Measurements from ENCODE around the gene DLX1. TPM values are rescaled to one million over a fixed set of nuclear protein-coding genes. Genes with fewer than 3 reads are reported as not detected.
"Not testable (repeated sequence)": the region's sequence is repeated elsewhere in the genome, so short reads cannot be mapped to it uniquely, and the experiment has no call there.

DLX1 gene
- total RNA-seq, 2 experiments from 2014 or later = not detected

GRCh38 chr2:172109256-172109987 is 24.1 kb downstream of the DLX1 start:
- Mint-ChIP-seq H3K27ac (no peak overlapping the region), H3K4me1 (peaks cover 22% of the 10 kb centered on the region), H3K27me3 (peaks cover 63% of the 10 kb centered on the region), H3K36me3 (no peaks in the 10 kb centered on the region), H3K9me3 (ENCODE audit: low read depth) (no peaks in the 10 kb centered on the region), H3K4me3 (no peak overlapping the region)
- ATAC-seq = no peak
- CTCF ChIA-PET = interaction anchor here (3.9 kb wide), 1 partner anchor 22 kb away, joined by 20 read pairs; no protein-coding TSS in a partner anchor
- DNase-seq = no peak

- DNase-seq (no peak), ATAC-seq (no peak)
- Mint-ChIP-seq H3K27me3 (peaks cover 61% of the 10 kb centered on the region), H3K9me3 (ENCODE audit: low read depth) (no peaks in the 10 kb centered on the region), H3K4me3 (no peak overlapping the region), H3K27ac (no peak overlapping the region), H3K4me1 (peaks cover 20% of the 10 kb centered on the region), H3K36me3 (no peaks in the 10 kb centered on the region)
- CTCF ChIA-PET = no interaction called here
Observed at GRCh38 chr2:172109988-172110811, 24.9 kb downstream of the DLX1 start.

- DNase-seq (no peak), ATAC-seq (no peak)
- CTCF ChIA-PET = interaction anchor here (1.4 to 5.0 kb wide), 5 partner anchors 9 to 348 kb away, joined by 3 to 28 read pairs (median 5); partner anchors contain the start of gene DLX2
- no peaks in the 10 kb centered on the region for H3K9me3 Mint-ChIP-seq (ENCODE audit: low read depth)
- no peaks in the 10 kb centered on the region for H3K36me3 Mint-ChIP-seq
- H3K27me3 Mint-ChIP-seq = peaks cover 32% of the 10 kb centered on the region
- H3K4me3 Mint-ChIP-seq = no peak overlapping the region
- H3K27ac Mint-ChIP-seq = no peak overlapping the region
- H3K4me1 Mint-ChIP-seq = no peaks in the 10 kb centered on the region
Observed at GRCh38 chr2:172113617-172114016, 28.3 kb downstream of the DLX1 start.

- not testable (repeated sequence) for H3K27ac Mint-ChIP-seq; DNase-seq; ATAC-seq; H3K4me1 Mint-ChIP-seq; H3K4me3 Mint-ChIP-seq; H3K36me3 Mint-ChIP-seq; H3K9me3 Mint-ChIP-seq (ENCODE audit: low read depth)
- peaks cover 35% of the 10 kb centered on the region for H3K27me3 Mint-ChIP-seq
- CTCF ChIA-PET = interaction anchor here (1.4 to 5.0 kb wide), 4 partner anchors 10 to 347 kb away, joined by 4 to 28 read pairs (median 5); partner anchors contain the start of gene DLX2
Observed at GRCh38 chr2:172114176-172114575, 28.9 kb downstream of the DLX1 start.

- H3K27me3 Mint-ChIP-seq = peaks cover 31% of the 10 kb centered on the region
- no peaks in the 10 kb centered on the region for H3K36me3 Mint-ChIP-seq
- DNase-seq (no peak), ATAC-seq (no peak)
- no peak overlapping the region for H3K27ac Mint-ChIP-seq
- H3K4me1 Mint-ChIP-seq = no peaks in the 10 kb centered on the region
- H3K4me3 Mint-ChIP-seq = no peak overlapping the region
- CTCF ChIA-PET = interaction anchor here (1.4 to 5.0 kb wide), 2 partner anchors 12 kb away, joined by 5 to 28 read pairs; partner anchors contain the start of gene DLX2
- no peaks in the 10 kb centered on the region for H3K9me3 Mint-ChIP-seq (ENCODE audit: low read depth)
Observed at GRCh38 chr2:172114579-172114978, 29.3 kb downstream of the DLX1 start.

- Mint-ChIP-seq H3K36me3 (no peaks in the 10 kb centered on the region), H3K4me1 (no peaks in the 10 kb centered on the region), H3K9me3 (ENCODE audit: low read depth) (no peaks in the 10 kb centered on the region), H3K27me3 (peaks cover 32% of the 10 kb centered on the region), H3K4me3 (no peak overlapping the region), H3K27ac (no peak overlapping the region)
- DNase-seq (no peak), ATAC-seq (no peak)
- CTCF ChIA-PET = interaction anchor here (5.0 kb wide), 1 partner anchor 11 kb away, joined by 28 read pairs; no protein-coding TSS in a partner anchor
Observed at GRCh38 chr2:172116107-172116506, 30.8 kb downstream of the DLX1 start.

- H3K4me1 Mint-ChIP-seq = no peaks in the 10 kb centered on the region
- no peaks in the 10 kb centered on the region for H3K9me3 Mint-ChIP-seq (ENCODE audit: low read depth)
- H3K36me3 Mint-ChIP-seq = no peaks in the 10 kb centered on the region
- DNase-seq = no peak
- CTCF ChIA-PET = interaction anchor here (1.0 to 2.2 kb wide), 3 partner anchors 8 to 12 kb away, joined by 4 to 10 read pairs (median 6); no protein-coding TSS in a partner anchor
- ATAC-seq = no peak
- H3K27ac Mint-ChIP-seq = no peak overlapping the region
- H3K4me3 Mint-ChIP-seq = no peak overlapping the region
- H3K27me3 Mint-ChIP-seq = peaks cover 25% of the 10 kb centered on the region
Observed at GRCh38 chr2:172119089-172119488, 33.8 kb downstream of the DLX1 start.

- no peak for ATAC-seq
- Mint-ChIP-seq H3K4me3 (no peak overlapping the region), H3K27me3 (peaks cover 19% of the 10 kb centered on the region), H3K27ac (no peak overlapping the region), H3K9me3 (ENCODE audit: low read depth) (no peaks in the 10 kb centered on the region), H3K4me1 (no peaks in the 10 kb centered on the region), H3K36me3 (no peaks in the 10 kb centered on the region)
- CTCF ChIA-PET = interaction anchor here (1.5 kb wide), 1 partner anchor 14 kb away, joined by 6 read pairs; no protein-coding TSS in a partner anchor
- DNase-seq = no peak
Observed at GRCh38 chr2:172120118-172120517, 34.8 kb downstream of the DLX1 start.

- Mint-ChIP-seq H3K9me3 (ENCODE audit: low read depth) (no peaks in the 10 kb centered on the region), H3K4me1 (no peaks in the 10 kb centered on the region), H3K4me3 (no peak overlapping the region), H3K36me3 (no peaks in the 10 kb centered on the region), H3K27me3 (peaks cover 8% of the 10 kb centered on the region), H3K27ac (no peak overlapping the region)
- DNase-seq = no peak
- CTCF ChIA-PET = interaction anchor here (0.7 to 3.5 kb wide), 6 partner anchors 11 to 555 kb away, joined by 3 to 20 read pairs (median 6); partner anchors contain the start of gene DLX2
- ATAC-seq = no peak
Observed at GRCh38 chr2:172128484-172128883, 43.2 kb downstream of the DLX1 start.

GRCh38 chr2:172129404-172129803 is 44.1 kb downstream of the DLX1 start:
- Mint-ChIP-seq H3K27ac (no peak overlapping the region), H3K27me3 (peaks cover 12% of the 10 kb centered on the region), H3K36me3 (no peaks in the 10 kb centered on the region), H3K4me3 (no peak overlapping the region), H3K9me3 (ENCODE audit: low read depth) (no peaks in the 10 kb centered on the region), H3K4me1 (no peaks in the 10 kb centered on the region)
- DNase-seq (no peak), ATAC-seq (no peak)
- CTCF ChIA-PET = interaction anchor here (0.7 to 3.5 kb wide), 4 partner anchors 10 to 580 kb away, joined by 3 to 15 read pairs (median 4); no protein-coding TSS in a partner anchor

GRCh38 chr2:172131713-172132555 is 46.6 kb downstream of the DLX1 start:
- Mint-ChIP-seq H3K27me3 (peaks cover 24% of the 10 kb centered on the region), H3K9me3 (ENCODE audit: low read depth) (no peaks in the 10 kb centered on the region), H3K4me3 (no peak overlapping the region), H3K4me1 (no peaks in the 10 kb centered on the region), H3K36me3 (no peaks in the 10 kb centered on the region), H3K27ac (no peak overlapping the region)
- no peak for DNase-seq
- no peak for ATAC-seq
- CTCF ChIA-PET = interaction anchor here (1.0 kb wide), 1 partner anchor 330 kb away, joined by 3 read pairs; no protein-coding TSS in a partner anchor

GRCh38 chr2:172134270-172134669 is 49.0 kb downstream of the DLX1 start:
- Mint-ChIP-seq H3K9me3 (ENCODE audit: low read depth) (peaks cover 3% of the 10 kb centered on the region), H3K27me3 (peaks cover 31% of the 10 kb centered on the region), H3K4me3 (no peak overlapping the region), H3K36me3 (no peaks in the 10 kb centered on the region), H3K27ac (no peak overlapping the region), H3K4me1 (no peaks in the 10 kb centered on the region)
- DNase-seq (no peak), ATAC-seq (no peak)
- CTCF ChIA-PET = no interaction called here
